ENCODE results near the gene HCFC1R1. TPM values are rescaled to one million over a fixed set of nuclear protein-coding genes. Genes with fewer than 3 reads are reported as not detected.

The HCFC1R1 gene
- total RNA-seq, 1 experiment from 2014 or later: 76.0 TPM

- Mint-ChIP-seq H3K9me3 (no peaks in the 10 kb centered on the region), H3K4me1 (peaks cover 29% of the 10 kb centered on the region), H3K27ac (no peak overlapping the region), H3K36me3 (no peaks in the 10 kb centered on the region), H3K4me3 (no peak overlapping the region), H3K27me3 (ENCODE audit: low read depth) (peaks cover 3% of the 10 kb centered on the region; the same call in 1 of the 2 replicates)
- TF ChIP-seq ATF6 (CRISPR knock-in tag; IDR thresholded peaks at IDR 0.05) (no peak), IRF2 (CRISPR knock-in tag; IDR thresholded peaks at IDR 0.05; ENCODE audit: borderline replicate concordance, low read depth) (no peak), PRRX2 (CRISPR knock-in tag; IDR thresholded peaks at IDR 0.05) (no peak), RORB (CRISPR knock-in tag; IDR thresholded peaks at IDR 0.05) (no peak), USF1 (CRISPR knock-in tag; IDR thresholded peaks at IDR 0.05) (no peak), ESRRA (CRISPR knock-in tag; IDR thresholded peaks at IDR 0.05; ENCODE audit: borderline replicate concordance) (no peak), ZBTB43 (CRISPR knock-in tag; IDR thresholded peaks at IDR 0.05) (no peak), ZNF396 (CRISPR knock-in tag; IDR thresholded peaks at IDR 0.05; ENCODE audit: borderline replicate concordance) (no peak), NR1H2 (CRISPR knock-in tag; IDR thresholded peaks at IDR 0.05) (no peak), MAX (CRISPR knock-in tag; IDR thresholded peaks at IDR 0.05) (no peak), USF2 (CRISPR knock-in tag; IDR thresholded peaks at IDR 0.05) (no peak), ZNF263 (CRISPR knock-in tag; IDR thresholded peaks at IDR 0.05; ENCODE audit: low read depth) (no peak), GABPB1 (CRISPR knock-in tag; IDR thresholded peaks at IDR 0.05) (no peak), CREB1 (CRISPR knock-in tag; IDR thresholded peaks at IDR 0.05) (no peak)
- no peak for ATAC-seq
- ChIA-PET POLR2A (interaction anchor here (0.8 kb wide), 1 partner anchor 35 kb away, joined by 5 read pairs; the partner anchor contains the start of gene ZSCAN10), CTCF (interaction anchor here (0.5 to 1.7 kb wide), 5 partner anchors 22 to 94 kb away, joined by 3 to 15 read pairs (median 5); partner anchors contain the start of gene PAQR4)
- no peak for DNase-seq (ENCODE audit: low spot score)
Observed at GRCh38 chr16:3063625-3064386, 40.1 kb upstream of the HCFC1R1 start.

- POLR2A ChIA-PET: no interaction called here
Observed at GRCh38 chr16:3062553-3062952, 38.8 kb upstream of the HCFC1R1 start.

More at GRCh38 chr16:3062553-3062952, 38.8 kb upstream of the HCFC1R1 start:
- no peaks in the 10 kb centered on the region for H3K9me3 Mint-ChIP-seq
- no peak overlapping the region for H3K4me3 Mint-ChIP-seq
- CTCF ChIA-PET: interaction anchor here (1.6 kb wide), 1 partner anchor 25 kb away, joined by 3 read pairs; no protein-coding TSS in a partner anchor
- H3K36me3 Mint-ChIP-seq: no peaks in the 10 kb centered on the region
- DNase-seq (ENCODE audit: low spot score) (no peak), ATAC-seq (no peak)
- no peak for TF ChIP-seq USF1 (CRISPR knock-in tag; IDR thresholded peaks at IDR 0.05)
- TF ChIP-seq GABPB1 (CRISPR knock-in tag; IDR thresholded peaks at IDR 0.05): no peak
- no peak for TF ChIP-seq NR3C1 (CRISPR knock-in tag; conservative IDR thresholded peaks at IDR 0.05; ENCODE audit: low read depth)
- TF ChIP-seq EMX1 (CRISPR knock-in tag; IDR thresholded peaks at IDR 0.05): no peak
- no peak for TF ChIP-seq ZNF263 (CRISPR knock-in tag; IDR thresholded peaks at IDR 0.05; ENCODE audit: low read depth)
- no peak for TF ChIP-seq ZSCAN18 (CRISPR knock-in tag; IDR thresholded peaks at IDR 0.05)
- TF ChIP-seq ATF2 (CRISPR knock-in tag; IDR thresholded peaks at IDR 0.05; ENCODE audit: borderline replicate concordance, low read depth): no peak
- TF ChIP-seq TCF7 (CRISPR knock-in tag; IDR thresholded peaks at IDR 0.05; ENCODE audit: low read depth): no peak
- TF ChIP-seq MYBL2 (CRISPR knock-in tag; IDR thresholded peaks at IDR 0.05): no peak
- peaks cover 3% of the 10 kb centered on the region; the same call in 1 of the 2 replicates for H3K27me3 Mint-ChIP-seq (ENCODE audit: low read depth)
- H3K4me1 Mint-ChIP-seq: peaks cover 29% of the 10 kb centered on the region
- H3K27ac Mint-ChIP-seq: no peak overlapping the region
